Memory B cell (primary cell): Measurements from ENCODE around the gene LRP8.

Source experiments
- ATAC-seq: fragments of 150-1000 bp; cut with Tn5 transposase; 2 replicates; pipeline ENCODE4 v1.10.0; 2021; ENCODE audit warnings: low read depth, mild to moderate bottlenecking, moderate library complexity
- DNase-seq, 2 donors: peaks; one replicate each; pipeline ENCODE4 v3.0.0; 2022; ENCODE audit warnings: low spot score in 2 of 2
- H3K27ac Mint-ChIP-seq: one replicate; pipeline ENCODE4 v1.8.0; 2022; ENCODE audit warnings: mild to moderate bottlenecking, moderate library complexity, mixed read lengths
- H3K27me3 Mint-ChIP-seq: one replicate; pipeline ENCODE4 v1.8.0; 2022; ENCODE audit warnings: mixed read lengths
- H3K36me3 Mint-ChIP-seq: one replicate; pipeline ENCODE4 v1.8.0; 2022; ENCODE audit warnings: mild to moderate bottlenecking, mixed read lengths
- H3K4me1 Mint-ChIP-seq: one replicate; pipeline ENCODE4 v1.8.0; 2022; ENCODE audit warnings: mixed read lengths
- H3K4me3 Mint-ChIP-seq: one replicate; pipeline ENCODE4 v1.8.0; 2022; ENCODE audit warnings: mild to moderate bottlenecking, moderate library complexity, mixed read lengths
- H3K9me3 Mint-ChIP-seq: one replicate; pipeline ENCODE4 v1.8.0; 2022; ENCODE audit warnings: mixed read lengths

LRP8 gene

DNA sequence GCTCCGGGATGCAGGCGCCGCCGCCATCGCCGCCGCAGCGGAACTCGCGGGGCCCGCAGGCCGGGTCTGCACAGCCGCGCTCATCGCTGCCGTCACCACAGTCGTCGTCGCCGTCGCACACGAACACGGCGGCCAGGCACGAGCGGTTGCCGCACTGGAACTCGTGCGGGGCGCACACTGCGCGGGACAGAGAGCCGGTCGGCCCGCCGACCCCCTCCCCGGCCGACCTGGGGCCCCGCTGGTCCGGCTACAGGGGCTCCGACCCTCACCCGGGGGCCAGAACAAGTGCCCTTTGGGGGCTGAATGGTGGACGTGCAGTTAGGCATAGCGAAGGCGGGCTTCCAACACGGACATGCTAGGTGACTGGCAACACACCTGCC is 51.0 kb downstream of the LRP8 start:
- peaks cover 4% of the 10 kb centered on the region for H3K36me3 Mint-ChIP-seq

DNA sequence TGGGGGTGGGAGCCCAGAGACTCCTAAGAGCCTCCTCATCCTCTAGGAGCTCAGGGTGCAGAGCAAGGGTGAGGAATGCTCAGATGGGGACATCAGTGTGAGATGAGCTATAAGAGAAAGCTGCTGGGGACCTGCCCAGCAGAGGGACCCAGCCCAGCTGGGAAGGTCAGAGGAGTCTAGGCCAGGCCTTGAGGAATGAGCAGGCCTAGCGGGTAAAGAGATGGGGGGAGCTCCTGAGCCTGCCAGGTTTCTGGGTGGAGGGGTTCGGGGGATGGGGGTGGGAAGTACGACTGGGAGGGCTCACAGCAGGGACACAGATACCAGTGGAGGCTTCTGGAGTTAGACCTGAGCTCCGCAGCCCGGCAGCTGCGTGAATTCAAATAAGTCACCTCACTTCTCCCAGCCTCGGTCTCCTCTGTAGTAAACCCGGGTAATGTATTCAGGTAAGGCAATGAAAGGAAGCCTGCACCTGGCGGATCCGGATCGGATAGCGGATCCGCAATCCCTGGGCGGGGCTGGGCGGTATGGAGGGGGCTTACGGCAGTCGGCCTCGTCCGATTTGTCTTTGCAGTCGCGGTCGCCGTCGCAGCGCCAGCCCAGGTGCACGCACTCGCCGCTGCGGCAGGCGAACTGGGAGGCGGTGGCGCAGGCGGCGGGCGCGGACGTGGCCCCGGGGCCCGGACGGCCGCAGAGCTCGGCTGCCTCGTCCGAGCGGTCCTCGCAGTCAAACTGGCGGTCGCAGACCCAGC is 51.5 kb downstream of the LRP8 start:
- ATAC-seq (no peak), DNase-seq (no peak)
- no peaks in the 10 kb centered on the region for H3K9me3 Mint-ChIP-seq
- no peak overlapping the region for H3K27ac Mint-ChIP-seq
- H3K36me3 Mint-ChIP-seq, result peaks cover 4% of the 10 kb centered on the region
- H3K4me1 Mint-ChIP-seq, result peaks cover 3% of the 10 kb centered on the region
- H3K27me3 Mint-ChIP-seq, result no peaks in the 10 kb centered on the region
- no peak overlapping the region for H3K4me3 Mint-ChIP-seq

More for the DNA sequence above, 51.0 kb downstream of the LRP8 start:
- H3K27ac Mint-ChIP-seq, result no peak overlapping the region
- H3K4me1 Mint-ChIP-seq, result peaks cover 3% of the 10 kb centered on the region
- H3K9me3 Mint-ChIP-seq, result no peaks in the 10 kb centered on the region
- no peak for DNase-seq
- H3K27me3 Mint-ChIP-seq, result no peaks in the 10 kb centered on the region
- no peak overlapping the region for H3K4me3 Mint-ChIP-seq
- no peak for ATAC-seq

DNA sequence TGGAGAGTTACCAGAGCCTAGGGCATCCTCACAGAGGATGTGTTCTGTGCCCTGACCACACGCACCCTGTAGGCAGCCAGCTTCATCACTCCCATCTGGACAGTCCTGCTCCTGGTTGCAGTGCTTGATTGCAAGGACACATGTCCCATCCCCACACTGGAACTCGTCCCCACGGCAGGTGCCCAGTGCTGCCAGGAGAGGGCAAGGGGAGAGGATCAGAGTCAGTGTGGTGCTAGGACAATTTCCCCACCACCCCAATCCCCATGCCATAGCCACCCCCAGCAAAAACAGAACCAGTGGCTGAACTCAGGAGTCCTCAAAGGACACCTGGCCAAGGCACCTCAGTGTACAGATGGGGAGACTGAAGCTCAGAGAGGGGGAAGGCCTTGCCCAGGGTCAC is 52.3 kb downstream of the LRP8 start:
- DNase-seq, result no peak
- H3K36me3 Mint-ChIP-seq, result peaks cover 4% of the 10 kb centered on the region
- H3K9me3 Mint-ChIP-seq, result no peaks in the 10 kb centered on the region
- ATAC-seq, result no peak
- H3K4me3 Mint-ChIP-seq, result no peak overlapping the region
- no peak overlapping the region for H3K27ac Mint-ChIP-seq
- H3K27me3 Mint-ChIP-seq, result no peaks in the 10 kb centered on the region
- peaks cover 6% of the 10 kb centered on the region for H3K4me1 Mint-ChIP-seq

DNA sequence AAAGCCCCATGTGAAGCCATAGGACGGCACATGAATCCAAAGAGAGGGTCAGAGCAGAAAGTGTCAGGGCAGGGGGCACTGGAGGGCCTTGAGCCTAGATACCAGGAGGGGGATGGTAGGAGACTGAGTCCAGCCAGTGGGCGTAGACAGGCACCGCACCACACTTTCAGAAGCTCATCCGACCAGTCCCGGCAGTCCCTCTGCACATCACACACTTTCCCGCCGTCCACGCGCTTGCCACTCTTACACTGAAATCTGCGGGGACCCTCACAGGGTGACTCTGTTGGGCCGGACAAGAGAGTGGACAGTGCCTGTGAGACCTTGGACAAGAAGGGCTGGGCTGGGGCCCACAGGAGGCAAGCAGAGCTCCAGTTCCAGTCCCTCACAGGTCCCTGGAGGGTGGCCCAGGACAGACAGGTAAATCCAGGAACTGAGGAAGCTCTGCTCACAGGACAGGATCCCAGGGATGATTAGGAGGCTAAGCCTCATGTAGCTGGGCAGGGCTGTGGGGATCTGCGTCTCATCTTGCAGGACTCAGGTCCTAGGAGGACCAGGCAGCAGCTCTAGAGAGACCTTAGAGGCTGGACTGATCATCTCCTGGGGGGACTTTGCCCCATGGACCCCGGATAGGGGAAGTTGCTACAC is 53.2 kb downstream of the LRP8 start:
- ATAC-seq, result no peak
- Mint-ChIP-seq H3K4me3 (no peak overlapping the region), H3K27ac (no peak overlapping the region), H3K36me3 (peaks cover 4% of the 10 kb centered on the region), H3K9me3 (no peaks in the 10 kb centered on the region), H3K4me1 (peaks cover 13% of the 10 kb centered on the region), H3K27me3 (no peaks in the 10 kb centered on the region)
- DNase-seq, result no peak

DNA sequence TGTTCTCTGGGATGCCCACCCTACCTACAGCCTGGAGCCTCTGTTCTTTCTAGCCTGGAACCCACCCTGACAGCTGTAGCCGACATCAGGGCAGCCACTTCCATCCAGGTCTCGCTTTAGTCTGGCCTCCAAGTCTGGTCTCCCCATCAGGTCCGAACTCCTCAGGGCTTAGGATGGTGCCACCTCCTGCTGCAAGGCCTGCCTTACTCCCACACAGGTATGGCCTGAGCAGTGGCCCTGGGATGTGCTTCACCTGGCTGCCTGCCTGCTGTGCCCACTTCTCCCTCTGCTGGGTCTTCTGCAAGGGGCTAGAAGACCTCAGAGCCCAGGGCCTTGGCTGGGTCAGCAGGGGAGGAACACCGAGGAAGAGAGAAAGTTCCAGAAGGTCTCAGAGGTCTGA is 53.8 kb downstream of the LRP8 start:
- H3K36me3 Mint-ChIP-seq, result peaks cover 4% of the 10 kb centered on the region
- no peaks in the 10 kb centered on the region for H3K9me3 Mint-ChIP-seq
- DNase-seq (no peak), ATAC-seq (no peak)
- no peak overlapping the region for H3K4me3 Mint-ChIP-seq
- H3K27ac Mint-ChIP-seq, result no peak overlapping the region
- peaks cover 15% of the 10 kb centered on the region for H3K4me1 Mint-ChIP-seq
- no peaks in the 10 kb centered on the region for H3K27me3 Mint-ChIP-seq

DNA sequence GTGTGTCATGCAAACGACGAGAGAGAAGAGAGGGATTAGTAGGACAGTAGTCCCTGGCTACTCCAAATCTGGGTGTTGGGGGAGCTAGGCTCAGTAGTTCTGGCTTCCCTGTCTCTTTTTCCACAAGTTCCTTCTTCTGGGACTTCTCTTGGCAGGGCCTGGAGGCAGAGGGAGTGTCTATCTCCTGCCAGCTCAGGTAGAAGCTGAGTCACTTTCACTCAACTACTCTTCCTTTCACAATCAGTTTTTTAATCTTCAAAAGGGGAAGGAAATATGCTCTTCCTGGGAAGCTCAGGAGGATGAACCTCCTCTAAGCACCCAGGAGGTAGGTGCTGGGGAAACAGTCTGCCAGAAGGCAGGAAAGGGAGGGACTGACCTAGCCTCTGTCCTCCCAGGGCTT is 54.3 kb downstream of the LRP8 start:
- no peaks in the 10 kb centered on the region for H3K27me3 Mint-ChIP-seq
- H3K36me3 Mint-ChIP-seq, result peaks cover 4% of the 10 kb centered on the region
- H3K4me1 Mint-ChIP-seq, result peaks cover 15% of the 10 kb centered on the region
- H3K4me3 Mint-ChIP-seq, result no peak overlapping the region
- ATAC-seq (no peak), DNase-seq (no peak)
- no peak overlapping the region for H3K27ac Mint-ChIP-seq
- no peaks in the 10 kb centered on the region for H3K9me3 Mint-ChIP-seq

DNA sequence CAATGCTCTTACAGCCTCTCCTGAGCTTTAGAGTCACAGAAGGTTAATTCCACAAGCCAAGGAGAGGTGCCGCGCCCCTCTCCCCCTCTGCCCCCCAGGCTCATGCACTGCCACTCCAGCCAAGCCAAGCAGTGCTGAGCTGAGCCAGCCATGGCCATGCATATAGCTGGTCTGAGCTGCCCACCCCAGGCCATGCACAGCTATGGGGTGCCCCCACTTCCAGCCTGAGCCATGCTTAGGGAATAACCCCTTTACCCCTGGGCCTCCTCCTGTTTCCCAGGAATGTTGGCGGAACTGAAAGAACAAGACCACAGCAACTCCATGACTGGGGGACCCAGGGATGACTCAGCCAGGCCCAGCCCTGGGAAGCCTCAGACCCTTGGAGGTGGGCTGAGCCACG is 55.5 kb downstream of the LRP8 start:
- Mint-ChIP-seq H3K4me3 (no peak overlapping the region), H3K27me3 (no peaks in the 10 kb centered on the region), H3K36me3 (peaks cover 3% of the 10 kb centered on the region), H3K9me3 (no peaks in the 10 kb centered on the region), H3K4me1 (peaks cover 12% of the 10 kb centered on the region), H3K27ac (no peak overlapping the region)
- no peak for ATAC-seq
- DNase-seq, result no peak

DNA sequence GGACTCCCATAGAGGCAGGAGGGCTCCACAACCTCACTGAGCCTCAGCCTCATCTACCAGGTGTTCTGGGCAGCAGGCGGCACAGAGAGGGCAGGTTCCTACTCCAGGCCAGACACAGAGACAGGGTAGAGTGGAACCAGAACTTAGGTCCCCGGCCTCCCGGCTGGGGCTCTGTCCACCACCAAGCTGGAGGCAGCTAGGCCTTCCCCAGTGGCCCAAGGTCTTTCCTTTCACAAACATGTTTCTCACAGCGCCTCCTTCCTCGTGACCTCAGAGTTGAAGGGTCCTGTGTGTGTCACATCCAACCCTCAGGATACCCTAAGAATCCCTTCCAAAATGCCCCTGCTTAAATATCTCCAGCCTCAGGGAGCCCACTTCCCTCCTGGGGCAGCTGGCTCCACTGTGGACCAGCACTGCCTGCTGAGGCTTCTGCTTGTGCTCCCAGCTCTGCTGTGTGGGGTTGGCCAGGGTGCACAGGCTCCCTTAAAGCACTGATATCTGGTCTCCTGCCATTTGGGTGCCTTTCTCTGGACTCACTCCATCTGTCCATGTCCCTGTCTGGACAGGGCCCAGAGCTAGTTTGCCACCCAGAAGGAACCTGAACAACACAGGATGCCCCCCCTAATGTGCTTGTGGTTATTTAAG is 56.3 kb downstream of the LRP8 start:
- Mint-ChIP-seq H3K27me3 (no peaks in the 10 kb centered on the region), H3K9me3 (no peaks in the 10 kb centered on the region), H3K36me3 (peaks cover 3% of the 10 kb centered on the region), H3K4me1 (peaks cover 12% of the 10 kb centered on the region), H3K4me3 (no peak overlapping the region), H3K27ac (no peak overlapping the region)
- ATAC-seq (no peak), DNase-seq (no peak)

DNA sequence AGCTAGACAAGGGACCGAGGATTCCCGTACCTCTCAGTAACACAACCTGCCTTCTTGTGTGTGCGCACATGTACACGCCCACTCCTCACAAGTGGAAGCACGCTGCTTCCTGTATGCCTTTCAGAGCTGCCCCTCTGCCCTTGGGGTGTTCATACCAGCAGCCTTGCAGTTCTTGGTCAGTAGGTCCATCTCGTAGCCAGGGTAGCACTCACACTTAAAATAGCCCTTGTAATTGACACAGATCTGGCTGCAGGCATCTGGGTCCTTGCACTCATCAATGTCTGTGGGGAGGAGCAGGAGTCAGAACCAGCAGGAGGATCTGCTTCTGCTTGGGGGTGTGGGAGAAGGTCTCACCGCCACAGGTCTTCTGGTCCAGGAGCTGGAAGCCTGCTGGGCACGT is 57.0 kb downstream of the LRP8 start:
- no peak overlapping the region for H3K4me3 Mint-ChIP-seq
- no peaks in the 10 kb centered on the region for H3K36me3 Mint-ChIP-seq
- H3K4me1 Mint-ChIP-seq, result peaks cover 12% of the 10 kb centered on the region
- ATAC-seq (no peak), DNase-seq (no peak)
- no peak overlapping the region for H3K27ac Mint-ChIP-seq
- no peaks in the 10 kb centered on the region for H3K9me3 Mint-ChIP-seq
- H3K27me3 Mint-ChIP-seq, result no peaks in the 10 kb centered on the region

DNA sequence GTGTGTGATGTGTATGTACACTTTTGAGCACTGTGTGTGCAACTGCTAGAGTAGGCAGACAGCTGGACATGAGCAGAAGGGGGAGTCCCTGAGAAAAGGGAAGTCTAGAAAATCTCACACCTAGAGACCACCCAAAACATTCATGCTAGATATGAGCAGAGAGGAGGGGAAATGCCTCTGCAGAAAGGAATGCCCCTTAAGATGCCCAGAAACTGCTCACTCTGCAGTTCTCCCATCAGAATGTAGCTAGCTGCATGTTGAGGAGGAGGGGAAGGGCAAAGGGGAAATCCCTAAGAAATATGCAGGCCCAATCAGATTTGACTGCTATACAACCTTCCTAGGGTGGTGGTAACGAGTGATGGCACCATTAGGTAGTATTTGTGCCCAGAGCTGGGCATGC is 57.8 kb downstream of the LRP8 start:
- no peaks in the 10 kb centered on the region for H3K36me3 Mint-ChIP-seq
- ATAC-seq (peak; percentile 62), DNase-seq (no peak)
- H3K27me3 Mint-ChIP-seq, result no peaks in the 10 kb centered on the region
- H3K4me3 Mint-ChIP-seq, result no peak overlapping the region
- no peak overlapping the region for H3K27ac Mint-ChIP-seq
- H3K9me3 Mint-ChIP-seq, result no peaks in the 10 kb centered on the region
- peaks cover 12% of the 10 kb centered on the region for H3K4me1 Mint-ChIP-seq

DNA sequence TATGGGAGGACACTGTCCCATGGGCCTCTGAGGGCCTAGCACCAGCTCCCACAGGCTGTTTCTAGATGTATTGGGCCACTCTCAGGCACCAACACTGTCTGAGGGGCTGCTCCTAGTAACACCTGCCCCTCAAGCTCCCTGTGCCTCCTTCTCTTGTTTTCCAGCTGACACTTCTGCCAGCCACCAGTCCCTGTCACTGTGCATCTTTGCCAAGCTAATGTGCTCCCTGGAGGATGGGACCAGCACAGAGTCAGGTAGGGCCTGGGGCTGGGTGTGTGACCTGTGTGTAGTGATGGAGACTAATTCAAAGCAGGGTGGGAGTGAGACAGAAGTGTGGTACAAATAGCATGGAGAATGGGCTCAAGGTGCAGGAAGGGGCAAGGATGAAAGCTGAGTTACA is 60.1 kb downstream of the LRP8 start:
- no peak for DNase-seq
- H3K27ac Mint-ChIP-seq, result no peak overlapping the region
- no peaks in the 10 kb centered on the region for H3K9me3 Mint-ChIP-seq
- no peak overlapping the region for H3K4me3 Mint-ChIP-seq
- H3K36me3 Mint-ChIP-seq, result peaks cover 6% of the 10 kb centered on the region
- ATAC-seq, result no peak
- no peaks in the 10 kb centered on the region for H3K27me3 Mint-ChIP-seq
- H3K4me1 Mint-ChIP-seq, result peaks cover 12% of the 10 kb centered on the region

DNA sequence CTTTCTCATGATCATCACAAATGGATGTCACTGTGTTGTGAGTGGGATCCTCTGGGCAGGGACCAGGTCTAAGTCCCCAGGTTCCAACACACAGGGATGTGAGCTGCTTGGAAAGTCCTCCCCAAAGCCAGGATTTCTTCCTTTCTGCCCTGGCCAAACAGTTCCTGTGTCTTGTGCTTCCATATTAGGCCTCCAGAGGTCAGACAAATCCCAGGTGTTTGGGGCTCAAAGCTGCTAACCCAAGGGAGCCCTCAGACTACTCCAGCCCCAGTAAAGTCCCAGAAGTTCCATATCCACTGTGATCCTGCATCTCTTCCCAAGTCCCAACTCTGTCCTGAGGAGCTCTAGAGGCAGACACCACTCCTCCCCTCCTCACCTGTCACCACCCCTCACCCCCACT is 61.8 kb downstream of the LRP8 start:
- no peaks in the 10 kb centered on the region for H3K9me3 Mint-ChIP-seq
- H3K4me3 Mint-ChIP-seq, result no peak overlapping the region
- no peaks in the 10 kb centered on the region for H3K27me3 Mint-ChIP-seq
- no peak overlapping the region for H3K27ac Mint-ChIP-seq
- no peak for DNase-seq
- H3K4me1 Mint-ChIP-seq, result peaks cover 12% of the 10 kb centered on the region
- no peak for ATAC-seq
- peaks cover 6% of the 10 kb centered on the region for H3K36me3 Mint-ChIP-seq

DNA sequence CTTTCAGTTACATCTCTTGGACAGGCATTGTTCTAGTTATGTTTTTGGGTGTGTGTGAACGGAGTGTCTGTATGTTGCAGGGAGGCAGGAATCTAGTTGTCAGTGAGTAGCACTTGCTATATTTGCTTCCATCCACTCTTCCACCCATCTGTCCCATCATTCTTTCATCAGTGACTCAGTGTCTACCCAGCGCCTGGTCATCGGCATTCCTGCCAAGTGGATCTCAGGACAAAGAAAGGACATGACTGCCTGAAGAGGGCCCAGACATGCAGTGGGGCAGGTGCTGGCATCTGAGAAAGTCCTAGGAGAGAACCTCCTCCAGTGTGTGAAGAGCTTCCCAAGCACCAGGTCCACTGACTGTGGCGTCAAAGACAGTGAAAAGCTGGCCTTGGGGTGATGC is 62.3 kb downstream of the LRP8 start:
- no peaks in the 10 kb centered on the region for H3K9me3 Mint-ChIP-seq
- DNase-seq, result no peak
- H3K27me3 Mint-ChIP-seq, result no peaks in the 10 kb centered on the region
- ATAC-seq, result no peak
- no peak overlapping the region for H3K4me3 Mint-ChIP-seq
- H3K4me1 Mint-ChIP-seq, result peaks cover 11% of the 10 kb centered on the region
- H3K36me3 Mint-ChIP-seq, result peaks cover 7% of the 10 kb centered on the region
- no peak overlapping the region for H3K27ac Mint-ChIP-seq

DNA sequence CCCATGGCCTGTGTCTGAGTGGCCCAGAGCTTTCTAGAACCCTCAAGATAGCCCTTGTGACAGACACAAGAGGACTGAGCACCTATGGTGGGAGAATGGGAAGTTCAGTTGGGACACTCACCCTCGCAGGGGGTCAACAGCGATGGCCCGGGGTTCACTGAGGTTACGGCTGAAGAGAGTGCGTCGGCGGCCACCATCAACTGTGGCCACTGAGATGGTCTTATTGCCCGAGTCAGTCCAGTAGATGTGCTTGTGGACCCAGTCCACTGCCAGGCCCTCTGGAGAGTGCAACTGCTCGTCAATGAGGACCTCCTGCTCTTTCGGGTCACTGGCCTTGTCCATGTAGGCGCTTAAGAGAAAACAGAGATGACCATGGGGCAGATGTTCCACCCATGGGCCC is 63.8 kb downstream of the LRP8 start:
- no peaks in the 10 kb centered on the region for H3K9me3 Mint-ChIP-seq

More for the DNA sequence above, 63.8 kb downstream of the LRP8 start:
- Mint-ChIP-seq H3K27ac (no peak overlapping the region), H3K4me1 (peaks cover 11% of the 10 kb centered on the region), H3K4me3 (no peak overlapping the region), H3K27me3 (no peaks in the 10 kb centered on the region), H3K36me3 (peaks cover 10% of the 10 kb centered on the region)
- ATAC-seq (no peak), DNase-seq (no peak)
